ENCODE measurements around the gene SAXO2. TPM values are rescaled to one million over a fixed set of nuclear protein-coding genes. Genes with fewer than 3 reads are reported as not detected.
"Not testable (repeated sequence)": the region's sequence is repeated elsewhere in the genome, so short reads cannot be mapped to it uniquely, and the experiment has no call there.

SAXO2 gene
- total and polyA plus RNA-seq, 2 experiments from 2014 or later = 0.73 to 10.1 TPM

GRCh38 chr15:82331576-82332304 is 69.1 kb downstream of the SAXO2 start:
- not testable (repeated sequence) for DNase-seq (ENCODE audit: low spot score); ATAC-seq; H3K36me3 Mint-ChIP-seq (ENCODE audit: low read depth); H4K20me1 ChIP-seq (replicated peaks; ENCODE audit: insufficient read depth); H3K79me2 ChIP-seq (replicated peaks; ENCODE audit: insufficient read depth); H3K27me3 ChIP-seq (ENCODE audit: insufficient read depth); H2AFZ ChIP-seq; H3K9me3 Mint-ChIP-seq; H3K27ac Mint-ChIP-seq; H3K36me3 ChIP-seq (ENCODE audit: insufficient read depth); H3K27me3 Mint-ChIP-seq (ENCODE audit: insufficient read depth, low read depth, poor library complexity); H3K9me2 ChIP-seq (ENCODE audit: insufficient read depth); H3F3A ChIP-seq (replicated peaks; ENCODE audit: low read depth); H3K4me1 Mint-ChIP-seq; H3K4me3 Mint-ChIP-seq; H3K27ac ChIP-seq (ENCODE audit: low read depth); H3K4me1 ChIP-seq (ENCODE audit: insufficient read depth); H3K4me3 ChIP-seq; H3K4me2 ChIP-seq

- H3K27ac ChIP-seq (ENCODE audit: low read depth); H2AFZ ChIP-seq; H3K4me1 ChIP-seq (ENCODE audit: insufficient read depth); H3K36me3 Mint-ChIP-seq (ENCODE audit: low read depth); H3K4me2 ChIP-seq; H3K27ac Mint-ChIP-seq; H3F3A ChIP-seq (replicated peaks; ENCODE audit: low read depth); DNase-seq (ENCODE audit: low spot score); H3K4me3 Mint-ChIP-seq; H3K79me2 ChIP-seq (replicated peaks; ENCODE audit: insufficient read depth); H3K27me3 ChIP-seq (ENCODE audit: insufficient read depth); H3K27me3 Mint-ChIP-seq (ENCODE audit: insufficient read depth, low read depth, poor library complexity); H3K4me1 Mint-ChIP-seq; H3K9me2 ChIP-seq (ENCODE audit: insufficient read depth); H3K4me3 ChIP-seq; H3K36me3 ChIP-seq (ENCODE audit: insufficient read depth); H3K9me3 Mint-ChIP-seq; ATAC-seq; H4K20me1 ChIP-seq (replicated peaks; ENCODE audit: insufficient read depth): not testable (repeated sequence)
Measured at GRCh38 chr15:82332711-82333602, 70.3 kb downstream of the SAXO2 start.

- H3K27me3 ChIP-seq (ENCODE audit: insufficient read depth); H4K20me1 ChIP-seq (replicated peaks; ENCODE audit: insufficient read depth); H3K27me3 Mint-ChIP-seq (ENCODE audit: insufficient read depth, low read depth, poor library complexity); DNase-seq (ENCODE audit: low spot score); H3K4me3 ChIP-seq; H3K4me2 ChIP-seq; H3K36me3 Mint-ChIP-seq (ENCODE audit: low read depth); H3K36me3 ChIP-seq (ENCODE audit: insufficient read depth); H3K4me3 Mint-ChIP-seq; H3K27ac ChIP-seq (ENCODE audit: low read depth); H3K4me1 ChIP-seq (ENCODE audit: insufficient read depth); ATAC-seq; H3K79me2 ChIP-seq (replicated peaks; ENCODE audit: insufficient read depth); H2AFZ ChIP-seq; H3K9me3 Mint-ChIP-seq; H3K27ac Mint-ChIP-seq; H3K9me2 ChIP-seq (ENCODE audit: insufficient read depth); H3F3A ChIP-seq (replicated peaks; ENCODE audit: low read depth); H3K4me1 Mint-ChIP-seq: not testable (repeated sequence)
Measured at GRCh38 chr15:82333603-82334553, 71.3 kb downstream of the SAXO2 start.

Other genes with a start within 250 kb of the SAXO2 start
- 15.7 and 16.2 TPM in 2 replicates for gene MEX3B, start 216.8 kb upstream of the SAXO2 start, total RNA-seq (2014; rRNA removed; shearing (Covaris generic))
- 5.3 TPM in 2 replicates for gene MEX3B, start 216.8 kb upstream of the SAXO2 start, polyA plus RNA-seq (2016; fragmentation: Nextera tagmentation; extraction: Ambion mirVana)
- 46.4 and 58.7 TPM in 2 replicates for gene EFL1, start 84 bp upstream of the SAXO2 start, total RNA-seq (2014; rRNA removed; shearing (Covaris generic))
- 11.8 and 15.4 TPM in 2 replicates for gene EFL1, start 84 bp upstream of the SAXO2 start, polyA plus RNA-seq (2016; fragmentation: Nextera tagmentation; extraction: Ambion mirVana)
- gene GOLGA6L10, start 86.7 kb downstream of the SAXO2 start, total RNA-seq (2014; rRNA removed; shearing (Covaris generic)) = 0.07 TPM in 1 of 2 replicates, not detected in the other
- gene GOLGA6L10, start 86.7 kb downstream of the SAXO2 start, polyA plus RNA-seq (2016; fragmentation: Nextera tagmentation; extraction: Ambion mirVana) = 0.23 TPM in 1 of 2 replicates, not detected in the other
- 12.7 and 13.0 TPM in 2 replicates for gene GOLGA6L9, start 167.0 kb downstream of the SAXO2 start, total RNA-seq (2014; rRNA removed; shearing (Covaris generic))
- 9.6 and 11.0 TPM in 2 replicates for gene GOLGA6L9, start 167.0 kb downstream of the SAXO2 start, polyA plus RNA-seq (2016; fragmentation: Nextera tagmentation; extraction: Ambion mirVana)

Measured in GM23338 (cell line).